CD1c-positive myeloid dendritic cell (primary cell): Measurements from ENCODE around the gene SLC44A2.
"Not testable (repeated sequence)": the region's sequence is repeated elsewhere in the genome, so short reads cannot be mapped to it uniquely, and the experiment has no call there.

Experiments used
- DNase-seq: peaks from one replicate; pipeline ENCODE4 v3.0.0-alpha.2; 2016; ENCODE audit errors: extremely low spot score

Gene SLC44A2

DNA sequence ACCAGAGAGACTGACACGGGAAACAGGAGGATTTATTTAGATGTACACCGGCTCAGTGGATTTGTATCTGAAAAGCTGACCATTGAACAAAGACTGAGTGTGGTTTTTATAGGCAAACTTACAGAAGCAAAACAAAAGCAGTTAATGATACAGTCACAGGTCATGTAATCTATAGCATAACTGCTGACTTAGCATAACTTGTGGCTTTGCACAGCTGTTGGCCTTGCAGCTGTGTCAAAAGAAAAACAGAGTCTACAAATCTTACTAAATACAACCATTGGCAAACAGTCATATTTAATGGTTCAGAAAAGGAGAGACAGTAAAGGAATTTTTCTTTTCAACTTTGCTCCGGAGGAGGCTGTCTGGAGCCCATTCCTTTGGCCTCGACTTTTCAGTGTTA lies 26.5 kb downstream of the SLC44A2 start:
- peak; percentile 6 for DNase-seq

DNA sequence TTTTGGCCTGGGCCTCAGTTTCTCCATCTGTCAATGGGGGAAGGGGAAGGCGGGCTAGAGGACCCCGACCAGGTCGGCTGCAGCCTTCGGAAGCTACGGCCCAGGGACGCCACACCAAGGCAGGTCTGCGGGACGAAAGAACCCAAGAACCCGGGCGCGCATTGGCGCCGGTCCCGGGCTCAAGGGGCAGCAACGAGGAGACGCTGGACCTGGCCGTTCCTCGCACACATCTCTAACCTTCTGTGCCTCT lies 28.1 kb downstream of the SLC44A2 start:
- DNase-seq: no peak

DNA sequence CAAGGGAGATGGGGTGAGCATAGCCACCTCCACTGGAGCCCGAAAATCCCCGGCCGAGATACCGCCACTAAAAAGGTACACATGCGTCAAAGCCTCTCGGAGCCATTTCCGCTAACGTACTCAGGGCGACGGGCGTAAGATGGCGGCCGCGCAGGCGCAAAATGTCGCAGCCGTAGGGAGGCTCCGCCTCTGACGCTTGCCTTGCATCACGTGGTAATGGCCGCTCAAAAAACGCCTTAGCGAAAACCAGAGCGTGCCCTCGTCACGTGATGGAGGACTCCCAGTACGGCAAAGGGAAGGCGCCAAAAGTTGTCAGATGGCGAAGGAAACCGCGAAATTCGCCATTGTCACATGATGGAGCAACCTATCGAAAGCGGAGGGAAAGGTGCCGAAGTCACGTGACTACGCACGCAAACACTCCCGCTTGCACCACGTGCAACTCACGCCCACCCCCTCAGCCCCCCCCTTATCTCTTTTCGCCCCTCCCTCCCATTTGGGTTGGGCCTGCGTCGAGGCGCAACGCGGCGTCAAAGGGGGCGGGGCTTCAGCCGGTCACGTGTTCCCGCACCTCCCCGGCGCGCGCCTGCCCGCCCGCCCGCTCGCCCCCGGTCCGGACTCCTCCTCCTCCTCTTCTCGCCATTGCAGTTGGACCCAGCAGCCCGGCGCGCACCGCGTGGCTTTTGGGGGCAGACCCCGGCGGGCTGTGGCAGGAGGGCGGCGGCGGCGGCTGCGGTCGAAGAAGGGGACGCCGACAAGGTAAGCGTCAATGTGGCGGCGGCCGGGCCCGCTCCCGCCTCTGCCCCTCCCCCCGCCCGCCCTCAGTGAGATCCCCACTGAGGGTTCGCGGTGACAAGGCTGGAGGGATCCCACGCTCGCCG lies 28.6 kb downstream of the SLC44A2 start, which contains the start of gene ILF3:
Gene ILF3, plus strand, starts transcription at position 615 of the 878 bp plus-strand sequence. CDS start 16,260 bp downstream, outside the sequence.
- peak; percentile 100 for DNase-seq

DNA sequence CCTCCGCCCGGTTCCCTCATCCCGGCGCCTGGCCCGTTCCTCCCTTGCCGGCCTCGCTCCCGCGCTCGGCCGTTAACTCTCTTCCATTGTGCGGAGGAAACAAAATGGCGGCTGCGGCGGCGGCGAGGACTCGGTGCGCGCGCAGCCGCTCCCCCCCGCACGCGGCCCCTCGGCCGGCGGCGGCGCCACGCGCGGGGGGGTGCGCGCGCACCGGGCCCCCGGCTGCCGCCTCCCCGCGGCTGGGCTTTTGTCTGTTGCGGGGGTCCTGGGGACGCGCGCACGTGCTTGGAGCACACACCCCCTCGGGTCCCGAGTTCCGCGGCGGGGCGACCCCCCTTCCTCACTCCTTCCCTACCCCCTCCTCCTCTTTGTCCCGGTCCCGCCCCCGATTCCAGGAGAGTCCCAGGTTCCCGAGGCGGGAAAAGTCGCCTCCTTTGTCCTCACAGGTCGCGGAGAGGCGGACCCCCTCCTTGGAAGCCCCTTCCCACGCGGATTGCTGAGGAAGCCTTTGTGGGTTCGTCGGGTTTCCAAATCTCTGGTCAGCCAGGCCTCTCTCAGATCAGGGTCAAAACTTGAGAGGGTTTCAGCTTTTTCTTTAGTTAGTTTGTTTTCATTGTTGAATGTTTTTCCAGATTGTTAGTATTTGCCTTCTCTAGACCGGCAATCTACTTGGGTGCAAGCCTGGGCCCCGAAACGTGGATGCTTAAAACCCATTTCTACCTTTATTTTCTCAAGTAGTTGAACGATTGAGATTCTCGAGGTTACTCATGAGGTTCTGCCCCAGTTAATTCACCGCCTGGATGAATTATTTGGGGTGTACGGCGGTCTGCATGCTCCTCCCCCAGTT lies 29.5 kb downstream of the SLC44A2 start:
- peak; percentile 72 for DNase-seq

DNA sequence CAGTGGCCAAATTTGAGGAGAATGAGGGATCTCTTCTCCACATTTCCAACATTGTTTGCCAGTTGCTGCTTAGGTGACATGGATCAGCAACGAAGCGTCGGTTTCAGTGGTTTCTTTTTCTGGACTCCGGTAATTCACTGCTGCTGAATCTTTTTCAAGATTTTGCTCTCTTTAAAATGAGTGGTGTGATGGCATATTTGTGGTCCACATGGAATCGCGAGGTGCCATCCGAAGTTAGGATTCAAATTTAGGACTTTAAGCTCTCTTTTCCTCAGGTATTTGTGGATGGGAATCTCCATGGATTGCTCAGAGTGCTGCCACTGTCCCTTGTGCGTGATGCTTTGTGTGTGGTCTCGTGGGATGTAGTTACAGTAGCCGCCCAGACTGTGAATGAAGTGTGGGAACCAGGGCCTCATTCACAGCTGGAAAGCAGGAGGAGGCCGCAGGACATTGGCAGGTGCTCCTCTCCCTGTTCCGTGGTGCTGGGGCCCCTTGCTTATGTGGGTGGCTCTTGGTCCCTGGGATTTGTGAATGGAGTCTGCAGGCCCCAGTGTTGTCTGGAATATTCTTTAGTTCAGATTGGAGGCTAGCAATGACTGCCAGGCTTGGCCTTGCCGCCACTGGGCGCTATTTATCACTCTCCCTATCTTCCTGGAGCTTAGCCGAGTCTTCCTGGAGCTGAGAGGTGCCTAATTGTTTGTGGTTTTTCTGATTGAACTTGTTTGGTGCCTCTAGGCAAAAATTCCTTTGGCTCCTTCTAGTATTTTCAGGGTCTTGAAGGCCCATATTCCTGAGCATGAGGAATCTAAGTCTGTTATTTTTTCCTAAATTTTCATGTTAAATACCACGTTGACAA lies 30.3 kb downstream of the SLC44A2 start:
- DNase-seq: peak; percentile 24

DNA sequence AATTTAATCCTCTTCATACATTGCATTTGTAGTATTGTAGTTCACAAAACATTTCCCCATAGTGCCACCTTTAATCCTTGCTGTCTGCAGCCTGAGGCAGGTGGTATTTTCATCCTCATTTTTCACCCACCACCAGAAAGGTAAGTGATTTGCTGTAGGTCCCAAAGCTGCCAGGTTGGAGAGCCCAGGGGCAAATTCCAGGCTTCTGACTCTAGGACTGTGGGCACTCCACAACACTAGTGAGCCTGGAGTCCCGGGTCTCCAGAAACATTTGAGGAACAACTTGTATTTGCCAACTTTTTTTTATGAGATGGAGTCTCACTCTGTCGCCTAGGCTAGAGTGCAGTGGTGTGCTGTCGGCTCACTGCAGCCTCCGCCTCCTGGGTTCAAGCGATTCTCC lies 35.0 kb downstream of the SLC44A2 start:
- no peak for DNase-seq

DNA sequence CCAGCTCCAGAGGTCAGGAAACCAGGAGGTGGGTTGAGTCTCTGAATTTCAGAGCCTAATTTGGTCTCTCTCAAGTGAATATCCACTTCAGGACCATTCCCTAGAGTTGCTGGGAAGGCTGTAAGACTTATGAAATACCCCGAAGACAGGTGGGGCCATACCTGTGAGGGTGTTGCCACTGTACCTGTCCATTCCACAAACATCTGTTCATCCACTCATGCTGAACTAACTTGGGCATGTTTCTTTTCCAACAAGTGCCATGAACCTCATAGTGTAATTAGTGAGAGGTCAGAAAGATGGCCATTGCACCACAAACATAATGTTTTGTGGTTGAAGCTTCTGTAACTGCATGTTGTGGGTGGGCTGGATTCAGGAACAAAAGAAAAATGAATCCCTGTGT lies 36.6 kb downstream of the SLC44A2 start:
- peak; percentile 47 for DNase-seq

DNA sequence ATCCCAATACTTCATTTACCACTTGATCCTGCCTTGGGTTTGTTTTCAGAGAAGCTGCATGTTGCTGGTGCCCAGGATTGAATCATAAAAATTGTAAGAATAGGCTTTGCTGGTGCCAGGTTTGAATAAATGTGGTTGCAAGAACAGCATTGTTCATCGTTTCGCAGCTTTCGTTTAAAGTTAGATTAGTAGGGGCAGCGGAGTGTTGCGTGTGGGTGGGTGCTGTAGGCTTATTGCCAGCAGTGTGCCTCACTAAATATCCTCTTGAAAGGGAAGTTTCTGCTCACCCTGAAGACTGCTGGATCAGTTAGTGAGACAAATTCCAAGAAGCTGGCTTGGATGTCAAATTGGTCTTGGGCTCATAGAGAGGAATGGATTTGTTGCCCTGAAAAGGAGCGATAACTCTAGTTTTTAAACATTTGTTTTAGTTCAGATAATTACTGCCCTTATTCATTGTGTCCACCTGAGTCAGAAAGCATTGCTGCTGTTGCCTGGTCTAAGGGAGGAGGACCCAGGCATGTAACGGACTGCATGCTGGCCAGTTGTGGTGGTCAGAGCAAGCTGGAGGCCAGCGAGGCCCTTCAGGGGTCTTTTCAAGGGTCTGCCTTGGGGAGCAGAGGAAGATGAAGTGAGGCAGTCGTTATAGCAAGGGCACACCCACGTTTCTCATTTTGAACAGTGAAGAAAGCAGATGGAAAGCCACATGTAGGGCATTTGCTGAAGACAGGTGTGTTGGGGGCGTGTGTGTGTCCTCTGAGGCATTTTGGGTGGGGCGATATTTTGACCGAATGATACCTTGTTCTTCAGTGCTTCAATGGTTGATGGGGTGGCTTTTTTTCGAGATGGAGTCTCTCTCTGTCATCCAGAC lies 37.3 kb downstream of the SLC44A2 start:
- peak; percentile 64 for DNase-seq

DNA sequence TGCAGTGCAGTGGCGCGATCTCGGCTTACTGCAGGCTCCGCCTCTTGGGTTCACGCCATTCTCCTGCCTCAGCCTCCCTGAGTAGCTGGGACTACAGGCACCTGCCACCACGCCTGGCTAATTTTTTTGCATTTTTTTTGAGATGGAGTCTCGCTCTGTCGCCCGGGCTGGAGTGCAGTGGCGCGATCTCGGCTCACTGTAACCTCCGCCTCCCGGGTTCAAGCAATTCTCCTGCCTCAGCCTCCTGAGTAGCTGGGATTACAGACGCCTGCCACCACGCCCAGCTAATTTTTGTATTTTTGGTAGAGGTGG lies 37.9 kb downstream of the SLC44A2 start:
- not testable (repeated sequence) for DNase-seq

DNA sequence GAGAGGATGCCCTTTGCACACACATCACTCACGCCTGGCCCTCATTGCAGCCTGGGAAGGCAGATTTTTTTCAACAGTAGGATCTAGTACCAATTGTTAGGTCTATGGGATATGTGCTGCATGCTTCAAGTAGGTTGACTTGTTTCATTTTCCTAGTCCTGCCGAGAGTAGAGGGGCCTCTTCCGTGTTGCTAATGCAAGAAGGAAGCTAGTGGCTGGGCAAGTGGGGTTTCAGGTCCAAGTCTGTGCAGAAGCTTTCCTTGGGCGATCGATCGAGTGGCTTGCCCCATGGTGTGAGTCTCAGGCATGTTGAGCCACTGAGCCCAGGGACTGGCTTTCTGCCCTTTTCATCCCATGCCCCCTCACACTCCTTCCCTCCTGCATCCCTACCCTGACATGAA lies 42.5 kb downstream of the SLC44A2 start:
- no peak for DNase-seq

DNA sequence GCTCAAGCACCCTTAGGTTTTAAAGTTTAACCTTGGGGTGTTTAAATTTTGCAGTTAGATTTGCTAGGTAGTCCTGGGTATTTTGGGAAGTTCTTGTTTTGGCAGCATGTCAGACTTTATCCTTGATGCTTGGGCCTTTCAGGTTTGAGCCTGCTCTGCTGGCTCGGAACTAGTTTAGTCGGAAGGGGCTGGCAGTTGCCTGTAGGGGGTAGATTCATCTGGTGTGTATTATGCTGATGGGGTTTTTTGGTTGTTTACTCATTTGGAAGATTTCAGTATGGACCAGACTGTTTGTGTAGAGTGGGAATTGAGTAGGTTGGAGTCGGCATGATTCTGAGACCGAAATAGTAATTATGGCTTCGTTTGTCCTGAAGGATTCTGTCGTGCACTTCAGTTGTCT lies 43.9 kb downstream of the SLC44A2 start:
- DNase-seq: no peak

DNA sequence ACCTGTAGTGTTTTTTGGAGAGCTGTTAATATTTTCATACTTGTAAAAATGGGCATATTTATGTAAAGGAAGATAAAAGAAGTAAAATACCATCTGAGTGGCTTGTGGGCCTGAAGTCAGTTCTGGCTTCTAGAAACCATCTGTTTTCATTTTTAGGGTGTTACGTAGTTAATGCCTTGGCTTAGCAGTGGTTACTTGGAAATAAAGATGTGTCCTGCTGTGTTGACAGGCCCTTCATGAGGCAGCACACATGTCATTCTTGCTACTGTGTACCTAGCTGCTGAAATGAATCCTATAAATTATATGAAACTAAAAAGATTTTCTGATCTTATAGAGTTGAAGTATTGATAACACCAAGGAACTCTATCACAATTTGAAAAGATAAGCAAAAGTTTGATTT lies 44.8 kb downstream of the SLC44A2 start:
- no peak for DNase-seq

DNA sequence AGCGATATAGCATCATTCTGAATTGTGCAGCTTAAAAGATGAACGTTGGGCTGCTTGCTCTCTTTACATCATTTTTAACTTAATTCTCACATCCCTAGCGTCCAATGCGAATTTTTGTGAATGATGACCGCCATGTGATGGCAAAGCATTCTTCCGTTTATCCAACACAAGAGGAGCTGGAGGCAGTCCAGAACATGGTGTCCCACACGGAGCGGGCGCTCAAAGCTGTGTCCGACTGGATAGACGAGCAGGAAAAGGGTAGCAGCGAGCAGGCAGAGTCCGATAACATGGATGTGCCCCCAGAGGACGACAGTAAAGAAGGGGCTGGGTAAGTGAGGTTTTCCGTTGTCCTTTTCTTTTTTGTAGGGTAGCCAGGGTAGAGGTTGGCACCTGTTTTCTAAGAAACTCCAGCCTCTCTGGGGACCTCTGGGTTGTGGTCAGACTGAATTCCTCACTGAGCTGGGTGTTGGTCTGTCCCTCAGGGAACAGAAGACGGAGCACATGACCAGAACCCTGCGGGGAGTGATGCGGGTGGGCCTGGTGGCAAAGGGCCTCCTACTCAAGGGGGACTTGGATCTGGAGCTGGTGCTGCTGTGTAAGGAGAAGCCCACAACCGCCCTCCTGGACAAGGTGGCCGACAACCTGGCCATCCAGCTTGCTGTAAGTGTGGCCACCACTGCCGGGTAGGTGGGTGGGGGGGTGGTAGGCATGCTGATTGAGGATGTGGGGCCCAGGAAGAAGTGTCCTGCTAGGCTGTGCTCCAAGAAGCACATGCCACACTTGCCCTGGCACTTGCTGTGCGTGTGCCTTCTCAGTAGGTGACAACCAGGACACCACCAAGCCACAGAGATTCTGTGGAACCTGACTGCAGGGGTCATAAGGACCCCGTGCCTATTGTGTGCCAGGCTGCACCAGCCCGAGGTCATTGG lies 45.8 kb downstream of the SLC44A2 start:
- no peak for DNase-seq

DNA sequence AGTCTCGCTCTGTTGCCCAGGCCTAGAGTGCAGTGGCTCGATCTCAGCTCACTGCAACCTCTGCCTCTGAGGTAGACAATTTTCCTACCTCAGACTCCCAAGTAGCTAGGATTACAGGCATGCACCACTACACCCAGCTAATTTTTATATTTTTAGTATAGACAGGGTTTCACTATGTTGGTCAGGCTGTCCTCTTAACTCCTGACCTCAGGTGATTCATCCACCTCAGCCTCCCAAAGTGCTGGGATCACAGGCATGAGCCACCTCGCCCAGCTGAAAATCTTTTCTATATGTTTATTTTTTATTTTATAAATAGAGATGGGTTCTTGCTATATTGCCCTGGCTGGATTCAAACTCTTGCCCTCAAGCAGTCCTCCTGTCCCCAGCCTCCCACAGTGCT lies 46.6 kb downstream of the SLC44A2 start:
- DNase-seq: not testable (repeated sequence)

DNA sequence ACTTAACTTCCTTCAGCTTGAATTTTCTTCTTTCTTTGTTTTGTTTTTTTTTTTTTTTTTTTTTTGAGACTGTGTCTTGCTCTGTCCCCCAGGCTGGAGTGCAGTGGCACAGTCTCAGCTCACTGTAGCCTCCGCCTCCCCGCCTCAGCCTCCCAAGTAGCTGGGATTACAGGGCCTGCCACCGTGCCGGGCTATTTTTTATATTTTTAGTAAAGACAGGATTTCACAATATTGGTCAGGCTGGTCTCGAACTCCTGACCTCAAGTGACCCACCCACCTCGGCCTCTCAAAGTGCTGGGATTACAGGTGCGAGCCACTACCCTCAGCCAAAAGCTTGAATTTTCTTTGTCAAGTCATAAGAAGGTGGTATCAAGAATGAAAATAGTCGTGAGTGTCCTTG lies 49.9 kb downstream of the SLC44A2 start:
- not testable (repeated sequence) for DNase-seq

DNA sequence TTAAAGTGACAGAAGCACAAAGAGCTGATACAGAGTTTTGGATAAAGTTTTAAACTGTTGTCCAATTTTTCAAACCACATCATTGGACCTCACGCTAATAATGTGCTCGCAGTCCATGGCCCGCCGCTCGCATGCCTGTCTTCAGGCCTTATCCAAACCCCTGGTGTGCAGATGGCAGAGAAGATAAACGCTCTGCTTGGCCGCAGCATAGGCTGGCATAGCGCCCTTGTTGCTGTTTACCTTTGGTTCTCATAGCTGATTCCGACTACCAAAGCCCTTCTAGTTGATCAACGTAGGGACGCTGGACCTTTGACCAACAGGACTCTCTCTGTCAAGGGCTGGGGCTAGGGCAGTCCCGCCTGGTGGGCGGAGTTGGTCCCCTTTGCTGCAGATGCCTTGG lies 52.4 kb downstream of the SLC44A2 start:
- DNase-seq: no peak

DNA sequence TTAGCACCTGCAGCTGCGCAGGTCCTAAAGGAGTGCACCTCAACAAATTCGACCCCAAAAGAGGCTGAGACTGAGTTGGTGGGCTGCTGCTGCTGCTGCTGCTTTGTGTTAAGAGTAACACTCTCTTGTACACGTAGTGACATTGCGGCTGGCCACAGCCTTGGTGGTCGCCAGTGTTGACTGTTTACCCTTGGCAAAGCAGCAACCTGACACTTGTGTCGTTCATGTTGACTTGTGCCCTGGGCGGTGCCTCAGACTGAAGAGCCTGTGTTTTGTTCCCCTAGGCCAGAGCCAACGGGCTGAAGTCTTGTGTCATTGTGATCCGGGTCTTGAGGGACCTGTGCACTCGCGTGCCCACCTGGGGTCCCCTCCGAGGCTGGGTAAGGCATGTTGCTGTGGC lies 53.5 kb downstream of the SLC44A2 start:
- DNase-seq: no peak

DNA sequence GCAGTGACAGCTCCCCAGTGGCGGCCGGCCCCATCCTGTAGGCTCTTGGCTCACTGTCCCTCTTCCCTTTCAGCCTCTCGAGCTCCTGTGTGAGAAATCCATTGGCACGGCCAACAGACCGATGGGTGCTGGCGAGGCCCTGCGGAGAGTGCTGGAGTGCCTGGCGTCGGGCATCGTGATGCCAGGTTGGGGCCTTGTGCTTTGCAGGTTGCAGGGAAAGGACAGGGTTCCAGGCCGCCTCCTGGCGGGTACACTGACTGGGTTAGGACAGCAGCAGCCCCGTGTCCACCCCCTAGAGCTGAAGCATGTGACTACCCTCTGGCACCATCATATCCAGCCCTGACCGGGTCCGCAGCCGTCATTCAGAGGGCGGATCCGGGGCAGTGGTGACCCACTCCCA lies 54.4 kb downstream of the SLC44A2 start:
- DNase-seq: no peak

DNA sequence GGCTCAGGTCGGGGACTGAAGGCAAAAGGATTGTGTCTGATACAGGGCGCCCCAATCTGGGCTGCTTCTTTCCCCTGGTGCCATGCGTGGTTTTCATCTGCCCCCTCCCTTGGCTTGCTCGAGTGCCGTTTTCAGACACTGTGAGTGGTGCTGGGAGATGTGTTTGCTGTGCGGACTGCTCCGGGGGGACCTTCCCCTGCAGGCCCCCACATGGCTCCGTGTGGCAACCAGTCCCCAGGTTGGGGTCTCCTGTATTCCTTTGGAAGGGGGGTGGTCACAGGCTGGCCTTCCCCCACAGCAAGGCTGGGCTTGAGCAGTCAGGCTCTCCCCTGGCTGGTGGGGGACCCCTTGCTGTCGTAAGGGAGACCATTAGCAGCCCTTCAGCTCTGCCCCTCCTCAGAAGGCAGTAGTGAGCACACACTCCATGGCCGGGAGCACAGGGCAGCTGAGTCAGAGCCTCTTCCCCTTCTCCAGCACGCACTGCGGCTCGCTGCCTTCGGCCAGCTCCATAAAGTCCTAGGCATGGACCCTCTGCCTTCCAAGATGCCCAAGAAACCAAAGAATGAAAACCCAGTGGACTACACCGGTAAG lies 55.3 kb downstream of the SLC44A2 start:
- no peak for DNase-seq

DNA sequence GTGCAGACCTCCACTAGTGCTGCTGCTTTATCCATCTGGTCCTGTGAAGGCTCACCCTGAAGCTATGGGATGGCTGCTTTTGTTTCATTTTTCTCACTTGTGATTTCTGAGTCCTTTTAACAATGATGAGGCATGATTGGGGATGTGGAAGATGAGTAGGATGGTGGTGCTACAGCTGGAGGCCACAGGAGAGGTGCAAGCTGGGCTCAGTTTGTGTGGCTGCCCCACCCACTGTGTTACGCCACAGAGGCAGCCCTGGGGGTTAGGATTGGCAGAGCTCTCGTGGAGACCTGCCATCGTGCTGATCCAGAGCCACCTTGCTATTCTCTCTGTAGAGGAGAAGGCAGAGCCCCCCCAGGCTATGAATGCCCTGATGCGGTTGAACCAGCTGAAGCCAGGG lies 56.3 kb downstream of the SLC44A2 start:
- no peak for DNase-seq
